ENCODE data around the gene FAM120A. TPM values are rescaled to one million over a fixed set of nuclear protein-coding genes. Genes with fewer than 3 reads are reported as not detected.

The FAM120A gene
- total and polyA plus RNA-seq, 9 of the 15 experiments (the other 6 are each of a cell fraction or from before 2014, with no cell fraction given): 8.7 to 71.0 (median 42.2) TPM

DNA sequence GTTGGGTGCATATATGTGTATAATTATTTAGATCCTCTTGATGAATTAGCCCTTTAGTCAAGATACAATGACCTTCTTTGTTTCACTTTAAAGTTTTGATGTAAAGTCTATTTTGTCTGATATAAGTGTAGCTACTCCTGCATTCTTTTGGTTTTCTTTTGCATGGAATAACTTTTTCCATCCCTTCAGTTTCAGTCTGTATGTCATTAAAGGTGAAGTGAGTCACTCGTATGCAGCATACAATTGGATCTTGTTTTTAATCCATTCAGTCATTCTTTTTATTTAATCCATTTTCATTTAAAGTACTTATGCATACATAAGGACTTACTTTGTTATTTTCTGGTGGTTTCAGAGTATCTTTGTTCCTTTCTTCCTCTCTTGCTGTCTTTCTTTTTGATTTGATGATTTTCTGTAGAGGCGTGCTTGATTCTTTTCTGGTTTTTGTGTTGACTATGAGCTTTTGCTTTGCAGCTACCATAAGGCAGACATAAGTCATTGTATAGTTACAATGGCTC lies 36.3 kb upstream of the FAM120A start (continued):
- TF ChIP-seq, protein P1, sequence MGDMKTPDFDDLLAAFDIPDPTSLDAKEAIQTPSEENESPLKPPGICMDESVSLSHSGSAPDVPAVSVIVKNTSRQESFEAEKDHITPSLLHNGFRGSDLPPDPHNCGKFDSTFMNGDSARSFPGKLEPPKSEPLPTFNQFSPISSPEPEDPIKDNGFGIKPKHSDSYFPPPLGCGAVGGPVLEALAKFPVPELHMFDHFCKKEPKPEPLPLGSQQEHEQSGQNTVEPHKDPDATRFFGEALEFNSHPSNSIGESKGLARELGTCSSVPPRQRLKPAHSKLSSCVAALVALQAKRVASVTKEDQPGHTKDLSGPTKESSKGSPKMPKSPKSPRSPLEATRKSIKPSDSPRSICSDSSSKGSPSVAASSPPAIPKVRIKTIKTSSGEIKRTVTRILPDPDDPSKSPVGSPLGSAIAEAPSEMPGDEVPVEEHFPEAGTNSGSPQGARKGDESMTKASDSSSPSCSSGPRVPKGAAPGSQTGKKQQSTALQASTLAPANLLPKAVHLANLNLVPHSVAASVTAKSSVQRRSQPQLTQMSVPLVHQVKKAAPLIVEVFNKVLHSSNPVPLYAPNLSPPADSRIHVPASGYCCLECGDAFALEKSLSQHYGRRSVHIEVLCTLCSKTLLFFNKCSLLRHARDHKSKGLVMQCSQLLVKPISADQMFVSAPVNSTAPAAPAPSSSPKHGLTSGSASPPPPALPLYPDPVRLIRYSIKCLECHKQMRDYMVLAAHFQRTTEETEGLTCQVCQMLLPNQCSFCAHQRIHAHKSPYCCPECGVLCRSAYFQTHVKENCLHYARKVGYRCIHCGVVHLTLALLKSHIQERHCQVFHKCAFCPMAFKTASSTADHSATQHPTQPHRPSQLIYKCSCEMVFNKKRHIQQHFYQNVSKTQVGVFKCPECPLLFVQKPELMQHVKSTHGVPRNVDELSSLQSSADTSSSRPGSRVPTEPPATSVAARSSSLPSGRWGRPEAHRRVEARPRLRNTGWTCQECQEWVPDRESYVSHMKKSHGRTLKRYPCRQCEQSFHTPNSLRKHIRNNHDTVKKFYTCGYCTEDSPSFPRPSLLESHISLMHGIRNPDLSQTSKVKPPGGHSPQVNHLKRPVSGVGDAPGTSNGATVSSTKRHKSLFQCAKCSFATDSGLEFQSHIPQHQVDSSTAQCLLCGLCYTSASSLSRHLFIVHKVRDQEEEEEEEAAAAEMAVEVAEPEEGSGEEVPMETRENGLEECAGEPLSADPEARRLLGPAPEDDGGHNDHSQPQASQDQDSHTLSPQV (IDR thresholded peaks at IDR 0.05): no peak
- TF ChIP-seq NONO (IDR thresholded peaks at IDR 0.05; ENCODE audit: low read depth in 2 of 2, low read length in 1 of 2): no peak
- no peak for TF ChIP-seq NCOA6 (IDR thresholded peaks at IDR 0.05)

DNA sequence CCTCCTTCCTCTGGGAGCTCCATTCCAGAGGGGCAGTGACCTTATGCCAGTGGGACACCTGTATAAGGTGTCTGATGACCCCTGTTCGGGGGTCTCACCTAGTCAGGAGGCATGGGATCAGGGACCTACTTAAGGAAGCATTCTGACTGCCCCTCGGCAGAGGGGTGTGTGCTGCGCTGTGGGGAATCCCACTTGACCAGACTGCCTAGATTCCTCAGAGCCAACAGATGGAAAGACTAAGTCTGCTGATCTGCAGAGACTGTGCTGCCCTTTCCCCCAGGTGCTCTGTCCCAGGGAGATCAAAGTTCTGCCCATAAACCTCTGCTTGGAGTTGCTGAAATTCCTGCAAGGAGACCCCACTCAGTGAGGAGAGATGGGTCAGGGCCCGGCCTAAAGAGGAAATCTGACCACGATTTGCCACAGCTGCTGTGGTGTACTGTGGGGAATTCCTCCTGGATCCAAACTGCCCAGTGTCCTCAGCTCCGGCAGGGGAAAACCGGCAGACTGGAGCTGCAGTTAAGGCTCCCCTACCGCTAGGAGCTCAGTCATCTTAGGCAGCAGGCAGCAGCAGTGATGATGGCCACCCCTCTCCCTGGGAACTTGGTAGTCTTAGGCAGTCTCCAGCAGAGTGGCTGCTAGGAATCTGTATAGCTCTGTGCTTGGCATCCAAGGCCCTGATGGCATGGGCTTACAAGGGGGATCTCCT lies 34.8 kb upstream of the FAM120A start:
- Histone ChIP-seq H3K4me3 (no peak overlapping the region), H3K9ac (ENCODE audit: insufficient read depth in 1 of 2, low read depth in 2 of 2, low read length in 2 of 2) (no peak overlapping the region), H4K20me1 (replicated peaks; ENCODE audit: control insufficient read depth, insufficient read depth, low read length) (no peaks in the 10 kb centered on the region), H3K9me3 (replicated peaks; ENCODE audit: control insufficient read depth, insufficient read depth, low read depth, low read length) (0 out of 2 replicates have a peak, but pooled peaks cover 7% of the 10 kb centered on the region), H3K27ac (ENCODE audit: extremely low read depth, low read depth, low read length) (no peak overlapping the region), H3K9me1 (ENCODE audit: control insufficient read depth, insufficient read depth, low read length) (no peaks in the 10 kb centered on the region), H3K4me2 (ENCODE audit: insufficient read depth, low read length) (no peak overlapping the region), H3K36me3 (ENCODE audit: control insufficient read depth, insufficient read depth, low read length) (no peaks in the 10 kb centered on the region), H2AFZ (ENCODE audit: low read depth, low read length) (no peak overlapping the region), H3K27me3 (ENCODE audit: control insufficient read depth in 2 of 2, insufficient read depth in 2 of 2, low read length in 2 of 2) (peaks cover 2 to 17% of the 10 kb centered on the region in 2 experiments; a peak in 2 of 5 replicates), H3K79me2 (ENCODE audit: control insufficient read depth, insufficient read depth, low read length) (no peaks in the 10 kb centered on the region), H3K4me1 (replicated peaks in 1 of 2; ENCODE audit: control insufficient read depth in 2 of 2, insufficient read depth in 2 of 2, low read length in 2 of 2) (no peaks in the 10 kb centered on the region)
- FAIRE-seq (no peak), ATAC-seq (no peak), DNase-seq (ENCODE audit: extremely low read depth in 1 of 4, low spot score in 3 of 4) (no peak)
- POLR2A ChIA-PET: no interaction called here
- intact Hi-C loops (cut with micrococcal nuclease): no loop called here
- in situ Hi-C loops (cut with MboI): no loop called here
- no TSS peak for BruUV-seq (replicated peaks)
- CTCF ChIA-PET (ENCODE audit: low intra/inter-chr PET ratio): no interaction called here
- WGBS (ENCODE audit: insufficient coverage, low coverage, missing lambda C conversion rate): 1% methylated on average over 8 of the region's 8 CpGs
- TF ChIP-seq RFX5 (IDR thresholded peaks at IDR 0.05; ENCODE audit: low read depth, low read length) (no peak), MECOM (CRISPR knock-in tag; IDR thresholded peaks at IDR 0.05) (no peak), ZFP1 (CRISPR knock-in tag; IDR thresholded peaks at IDR 0.05) (no peak), SIN3B (IDR thresholded peaks at IDR 0.05; ENCODE audit: low read depth) (no peak)
- TF ChIP-seq, protein P2, sequence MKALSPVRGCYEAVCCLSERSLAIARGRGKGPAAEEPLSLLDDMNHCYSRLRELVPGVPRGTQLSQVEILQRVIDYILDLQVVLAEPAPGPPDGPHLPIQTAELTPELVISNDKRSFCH (CRISPR knock-in tag; IDR thresholded peaks at IDR 0.05): no peak
- TF ChIP-seq, protein P2 (tag; IDR thresholded peaks at IDR 0.05): no peak
